ENCODE measurements around the gene NIN. TPM values are rescaled to one million over a fixed set of nuclear protein-coding genes. Genes with fewer than 3 reads are reported as not detected.

NIN gene
- total RNA-seq, 6 experiments from 2014 or later = 43.7 to 66.3 (median 57.4) TPM

- Mint-ChIP-seq H3K27me3 (ENCODE audit: insufficient read depth) (peaks cover 2% of the 10 kb centered on the region; the same call in 1 of the 2 replicates), H3K36me3 (ENCODE audit: low read depth) (peaks cover 48% of the 10 kb centered on the region), H3K4me3 (peak overlapping the region; percentile 51), H3K27ac (peak overlapping the region; percentile 81), H3K4me1 (ENCODE audit: low read depth) (peaks cover 71% of the 10 kb centered on the region), H3K9me3 (no peaks in the 10 kb centered on the region)
- peak; percentile 22 for DNase-seq
- TF ChIP-seq CTCF (IDR thresholded peaks at IDR 0.05) = no peak
These were observed 58.5 kb downstream of the NIN start for GRCh38 chr14:50772412-50772811.

- H3K36me3 Mint-ChIP-seq (ENCODE audit: low read depth) = peaks cover 49% of the 10 kb centered on the region
- H3K9me3 Mint-ChIP-seq = no peaks in the 10 kb centered on the region
- no peak overlapping the region for H3K27ac Mint-ChIP-seq
- H3K27me3 Mint-ChIP-seq (ENCODE audit: insufficient read depth) = peaks cover 2% of the 10 kb centered on the region; the same call in 1 of the 2 replicates
- DNase-seq = no peak
- no peak overlapping the region for H3K4me3 Mint-ChIP-seq
- TF ChIP-seq CTCF (IDR thresholded peaks at IDR 0.05) = no peak
- H3K4me1 Mint-ChIP-seq (ENCODE audit: low read depth) = peaks cover 68% of the 10 kb centered on the region
These were observed 60.4 kb downstream of the NIN start for GRCh38 chr14:50770586-50770985.

GRCh38 chr14:50769863-50770500 is 61.0 kb downstream of the NIN start:
- Mint-ChIP-seq H3K27me3 (ENCODE audit: insufficient read depth) (peaks cover 2% of the 10 kb centered on the region; the same call in 1 of the 2 replicates), H3K4me3 (no peak overlapping the region), H3K4me1 (ENCODE audit: low read depth) (peaks cover 65% of the 10 kb centered on the region), H3K36me3 (ENCODE audit: low read depth) (peaks cover 46% of the 10 kb centered on the region), H3K27ac (peak overlapping the region; percentile 15; the same call in 1 of the 2 replicates), H3K9me3 (no peaks in the 10 kb centered on the region)
- DNase-seq = no peak
- no peak for TF ChIP-seq CTCF (IDR thresholded peaks at IDR 0.05)

- H3K36me3 Mint-ChIP-seq (ENCODE audit: low read depth) = peaks cover 47% of the 10 kb centered on the region
- peak; percentile 43 for DNase-seq
- peak overlapping the region; percentile 32 for H3K27ac Mint-ChIP-seq
These were observed 62.3 kb downstream of the NIN start for GRCh38 chr14:50768680-50769079.

GRCh38 chr14:50766338-50766886 is 64.5 kb downstream of the NIN start:
- no peak for TF ChIP-seq CTCF (IDR thresholded peaks at IDR 0.05)
- no peak overlapping the region for H3K4me3 Mint-ChIP-seq
- no peak overlapping the region for H3K27ac Mint-ChIP-seq
- H3K27me3 Mint-ChIP-seq (ENCODE audit: insufficient read depth) = peaks cover 2% of the 10 kb centered on the region; the same call in 1 of the 2 replicates
- no peaks in the 10 kb centered on the region for H3K9me3 Mint-ChIP-seq
- H3K4me1 Mint-ChIP-seq (ENCODE audit: low read depth) = peaks cover 66% of the 10 kb centered on the region
- no peak for DNase-seq
- H3K36me3 Mint-ChIP-seq (ENCODE audit: low read depth) = peaks cover 48% of the 10 kb centered on the region

More at GRCh38 chr14:50768680-50769079, 62.3 kb downstream of the NIN start:
- peaks cover 2% of the 10 kb centered on the region; the same call in 1 of the 2 replicates for H3K27me3 Mint-ChIP-seq (ENCODE audit: insufficient read depth)
- TF ChIP-seq CTCF (IDR thresholded peaks at IDR 0.05) = no peak
- H3K4me1 Mint-ChIP-seq (ENCODE audit: low read depth) = peaks cover 64% of the 10 kb centered on the region
- 0 out of 2 replicates have a peak overlapping the region, but pooled peaks have one; percentile 20 for H3K4me3 Mint-ChIP-seq
- no peaks in the 10 kb centered on the region for H3K9me3 Mint-ChIP-seq
